ENCODE results near the gene GULP1.

GULP1 gene

GRCh38 chr2:188406414-188406813 lies 114.7 kb downstream of the GULP1 start:
- Histone ChIP-seq H3K4me2 (ENCODE audit: insufficient read depth, low read length) (no peak overlapping the region), H3K9ac (ENCODE audit: low read depth, low read length) (no peak overlapping the region), H3K36me3 (ENCODE audit: insufficient read depth, low read length) (no peaks in the 10 kb centered on the region), H3K4me1 (ENCODE audit: insufficient read depth, low read length) (no peaks in the 10 kb centered on the region), H3K79me2 (ENCODE audit: insufficient read depth, low read length) (no peaks in the 10 kb centered on the region), H3K9me3 (ENCODE audit: insufficient read depth, low read length, severe bottlenecking) (peaks cover 8% of the 10 kb centered on the region), H4K20me1 (ENCODE audit: insufficient read depth, low read length) (no peaks in the 10 kb centered on the region), H3K27ac (ENCODE audit: low read length) (no peak overlapping the region), H3K27me3 (ENCODE audit: insufficient read depth, low read length, poor library complexity) (no peaks in the 10 kb centered on the region), H2AFZ (ENCODE audit: low read depth, low read length) (no peak overlapping the region), H3K4me3 (ENCODE audit: low read depth in 1 of 2, low read length in 2 of 2) (no peak overlapping the region)
- TF ChIP-seq EZH2 (IDR thresholded peaks at IDR 0.05; ENCODE audit: borderline replicate concordance, low read depth, low read length, severe bottlenecking) (no peak), CTCF (IDR thresholded peaks at IDR 0.05; ENCODE audit: borderline replicate concordance, extremely low read depth, low read length, poor library complexity, severe bottlenecking) (no peak)
- ATAC-seq (ENCODE audit: insufficient read depth, low read depth) (no peak), DNase-seq (no peak)

GRCh38 chr2:188410504-188411235 lies 119.0 kb downstream of the GULP1 start:
- ATAC-seq (ENCODE audit: insufficient read depth, low read depth) (no peak), DNase-seq (no peak)
- TF ChIP-seq CTCF (IDR thresholded peaks at IDR 0.05; ENCODE audit: borderline replicate concordance, extremely low read depth, low read length, poor library complexity, severe bottlenecking) (no peak), EZH2 (IDR thresholded peaks at IDR 0.05; ENCODE audit: borderline replicate concordance, low read depth, low read length, severe bottlenecking) (no peak)
- H3K79me2 ChIP-seq (ENCODE audit: insufficient read depth, low read length) = no peaks in the 10 kb centered on the region
- H3K27me3 ChIP-seq (ENCODE audit: insufficient read depth, low read length, poor library complexity) = no peaks in the 10 kb centered on the region
- peaks cover 3% of the 10 kb centered on the region for H3K9me3 ChIP-seq (ENCODE audit: insufficient read depth, low read length, severe bottlenecking)
- no peak overlapping the region for H3K4me3 ChIP-seq (ENCODE audit: low read depth in 1 of 2, low read length in 2 of 2)
- H4K20me1 ChIP-seq (ENCODE audit: insufficient read depth, low read length) = no peaks in the 10 kb centered on the region
- no peaks in the 10 kb centered on the region for H3K36me3 ChIP-seq (ENCODE audit: insufficient read depth, low read length)
- no peak overlapping the region for H3K4me2 ChIP-seq (ENCODE audit: insufficient read depth, low read length)
- H3K4me1 ChIP-seq (ENCODE audit: insufficient read depth, low read length) = no peaks in the 10 kb centered on the region
- H2AFZ ChIP-seq (ENCODE audit: low read depth, low read length) = no peak overlapping the region
- no peak overlapping the region for H3K27ac ChIP-seq (ENCODE audit: low read length)
- no peak overlapping the region for H3K9ac ChIP-seq (ENCODE audit: low read depth, low read length)

GRCh38 chr2:188412190-188412589 lies 120.5 kb downstream of the GULP1 start:
- no peak for ATAC-seq (ENCODE audit: insufficient read depth, low read depth)
- H3K27ac ChIP-seq (ENCODE audit: low read length) = no peak overlapping the region
- H2AFZ ChIP-seq (ENCODE audit: low read depth, low read length) = no peak overlapping the region
- H3K4me3 ChIP-seq (ENCODE audit: low read depth in 1 of 2, low read length in 2 of 2) = no peak overlapping the region
- no peak overlapping the region for H3K4me2 ChIP-seq (ENCODE audit: insufficient read depth, low read length)
- H3K79me2 ChIP-seq (ENCODE audit: insufficient read depth, low read length) = no peaks in the 10 kb centered on the region
- no peaks in the 10 kb centered on the region for H3K4me1 ChIP-seq (ENCODE audit: insufficient read depth, low read length)
- H3K36me3 ChIP-seq (ENCODE audit: insufficient read depth, low read length) = no peaks in the 10 kb centered on the region
- H3K9me3 ChIP-seq (ENCODE audit: insufficient read depth, low read length, severe bottlenecking) = no peaks in the 10 kb centered on the region
- H3K27me3 ChIP-seq (ENCODE audit: insufficient read depth, low read length, poor library complexity) = no peaks in the 10 kb centered on the region
- no peak for DNase-seq
- TF ChIP-seq EZH2 (IDR thresholded peaks at IDR 0.05; ENCODE audit: borderline replicate concordance, low read depth, low read length, severe bottlenecking) (no peak), CTCF (IDR thresholded peaks at IDR 0.05; ENCODE audit: borderline replicate concordance, extremely low read depth, low read length, poor library complexity, severe bottlenecking) (no peak)
- no peaks in the 10 kb centered on the region for H4K20me1 ChIP-seq (ENCODE audit: insufficient read depth, low read length)
- H3K9ac ChIP-seq (ENCODE audit: low read depth, low read length) = no peak overlapping the region

Data from DND-41 (cell line).